8988T (cell line): ENCODE data around the gene FGF14.

Experiments used
- DNase-seq: peaks from one replicate; pipeline ENCODE4 v3.0.0; 2011

FGF14 gene

DNA sequence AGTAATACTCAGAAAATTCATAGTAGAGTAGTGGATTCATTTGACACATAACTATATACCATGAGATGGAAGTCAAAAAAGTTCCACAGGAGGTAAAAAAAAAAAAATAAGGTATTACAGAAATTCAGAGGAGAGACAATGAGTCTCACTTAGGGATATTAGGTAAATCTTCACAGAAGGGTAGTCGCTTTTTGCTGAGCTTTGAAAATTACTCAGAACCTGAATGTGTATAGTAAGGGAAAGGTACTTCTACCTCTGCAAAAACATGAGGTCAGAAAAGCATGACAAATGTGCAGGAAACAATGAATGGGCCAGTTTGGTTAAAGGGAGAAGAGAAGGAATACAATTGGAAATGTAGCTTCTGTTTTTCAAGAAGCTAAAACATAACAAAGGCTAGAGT, 698.8 kb downstream of the FGF14 start:
- no peak for DNase-seq

DNA sequence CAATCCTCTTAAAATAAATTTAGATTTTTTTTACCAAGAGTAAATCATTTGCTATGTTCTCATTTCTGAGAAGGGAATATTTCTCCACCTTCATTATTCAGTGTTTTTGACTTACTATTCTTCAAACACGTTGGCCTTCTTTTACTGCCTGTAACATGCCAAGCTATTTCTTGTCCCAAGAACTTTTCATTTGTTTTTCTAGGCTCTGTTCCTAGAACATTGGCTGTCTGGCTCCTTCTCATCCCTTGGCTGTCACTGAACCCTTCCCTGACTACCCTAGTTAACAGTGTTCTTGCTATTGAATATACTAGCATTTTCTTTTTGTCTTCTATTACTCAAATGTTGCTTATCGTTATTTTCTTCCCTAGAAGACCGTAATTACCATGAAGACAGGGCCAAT, 701.2 kb downstream of the FGF14 start:
- no peak for DNase-seq

DNA sequence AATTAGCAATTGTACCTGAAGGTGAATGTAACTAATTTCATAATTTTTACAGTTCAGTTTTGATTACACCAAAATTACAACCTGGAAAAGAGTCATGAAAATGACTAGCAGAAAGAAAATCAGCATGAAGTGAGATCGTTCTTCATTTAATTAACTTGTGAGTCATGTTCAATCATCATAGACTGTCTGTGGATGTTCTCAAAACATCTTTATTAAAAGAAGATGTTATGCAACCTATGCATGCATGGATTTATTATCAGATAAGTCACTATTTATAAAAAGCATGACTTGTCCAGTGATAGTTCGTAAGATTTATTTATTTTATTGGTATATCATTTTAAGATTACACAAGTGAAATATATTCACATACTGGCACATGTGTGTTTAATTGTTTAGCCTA, 703.4 kb downstream of the FGF14 start:
- DNase-seq: no peak

DNA sequence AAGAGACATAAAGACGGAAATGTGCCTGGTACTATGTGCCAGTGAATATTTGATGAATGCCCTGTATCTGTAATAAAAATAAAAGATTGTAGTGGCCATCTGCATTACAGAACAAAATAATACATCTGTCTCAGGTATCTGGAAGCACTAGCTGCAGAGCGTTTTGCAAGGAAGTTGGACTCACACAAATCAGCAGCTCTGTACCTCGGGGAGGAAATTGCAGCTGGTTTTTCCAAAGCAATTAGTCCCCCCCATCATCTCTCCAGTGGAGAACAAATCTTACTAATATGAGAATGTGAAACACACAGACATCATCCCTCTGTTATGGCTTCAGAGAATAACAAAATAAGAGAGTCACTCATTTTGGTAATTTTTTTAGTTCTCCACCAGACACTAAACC, 704.1 kb downstream of the FGF14 start:
- no peak for DNase-seq

DNA sequence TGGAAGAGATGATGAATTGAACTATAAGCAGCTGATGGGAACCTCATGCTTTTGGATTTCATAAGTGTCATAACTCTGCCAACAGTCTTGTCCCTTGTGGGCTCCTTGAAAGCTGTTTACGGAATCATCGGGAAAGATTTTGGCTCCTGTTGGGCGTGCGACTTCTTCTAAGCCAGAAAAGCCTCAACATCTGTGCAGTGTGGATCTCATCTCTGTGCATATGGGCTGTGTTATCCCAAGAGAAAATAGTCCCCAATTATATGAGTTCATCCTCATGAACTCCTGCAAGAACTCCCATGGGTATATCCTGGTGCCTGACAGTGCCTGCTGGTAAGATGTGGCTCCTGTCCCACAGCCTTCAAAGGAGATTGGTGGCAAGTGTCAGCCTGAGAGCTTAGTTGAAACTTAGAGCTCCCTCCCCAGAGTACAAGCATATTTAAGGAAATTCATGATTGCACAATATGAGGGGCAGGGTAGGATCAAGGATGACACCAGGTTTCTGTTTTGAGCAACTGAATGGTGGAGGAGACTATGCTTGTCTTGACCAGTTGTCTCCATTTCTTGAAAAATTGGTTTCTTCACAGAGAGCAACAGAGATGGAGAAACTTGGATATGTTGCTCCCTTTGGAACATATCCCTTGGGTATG, 705.9 kb downstream of the FGF14 start:
- no peak for DNase-seq

DNA sequence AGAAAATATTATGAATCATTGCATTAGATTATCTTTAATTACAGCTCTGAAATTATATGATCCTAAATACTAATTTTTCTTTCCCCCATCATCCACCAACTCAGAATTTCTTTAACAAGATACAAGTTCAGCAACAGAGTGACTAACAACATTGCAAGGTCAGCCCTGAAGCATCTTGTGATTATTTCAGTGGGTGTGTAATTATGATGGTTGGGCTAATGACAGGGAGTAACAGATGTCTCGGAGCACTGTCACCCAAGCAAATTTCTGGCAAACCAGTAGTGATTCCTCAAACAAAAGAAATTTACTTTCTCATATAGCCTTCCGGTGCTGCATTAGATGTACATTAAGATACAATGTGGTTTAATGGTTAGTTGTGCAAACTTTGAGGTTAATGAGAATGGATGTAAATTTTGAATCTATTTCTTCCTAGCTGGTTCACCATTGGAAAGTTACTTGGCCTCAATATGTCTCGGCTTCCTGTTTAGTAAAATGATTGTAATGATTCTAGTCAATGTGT, 710.4 kb downstream of the FGF14 start:
- no peak for DNase-seq

DNA sequence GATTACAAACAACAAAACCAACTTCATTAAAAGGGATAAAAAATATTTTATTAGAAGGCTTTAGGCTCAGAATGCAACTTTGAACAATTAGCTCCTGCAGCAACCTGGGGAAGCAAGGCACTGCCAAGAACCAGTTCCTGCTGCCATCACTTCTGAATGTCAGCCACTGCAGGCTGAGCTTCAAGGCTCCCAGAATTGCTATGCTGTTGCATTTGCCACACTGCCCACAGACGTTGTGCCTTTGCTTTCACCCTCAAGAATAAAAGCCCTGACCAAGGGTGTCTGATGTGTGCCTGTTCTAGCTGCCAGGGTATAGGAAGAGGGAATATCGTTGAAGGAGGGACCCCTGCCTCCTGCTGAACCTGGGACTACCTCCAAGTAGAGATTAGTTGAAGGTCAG, 711.0 kb downstream of the FGF14 start:
- no peak for DNase-seq

DNA sequence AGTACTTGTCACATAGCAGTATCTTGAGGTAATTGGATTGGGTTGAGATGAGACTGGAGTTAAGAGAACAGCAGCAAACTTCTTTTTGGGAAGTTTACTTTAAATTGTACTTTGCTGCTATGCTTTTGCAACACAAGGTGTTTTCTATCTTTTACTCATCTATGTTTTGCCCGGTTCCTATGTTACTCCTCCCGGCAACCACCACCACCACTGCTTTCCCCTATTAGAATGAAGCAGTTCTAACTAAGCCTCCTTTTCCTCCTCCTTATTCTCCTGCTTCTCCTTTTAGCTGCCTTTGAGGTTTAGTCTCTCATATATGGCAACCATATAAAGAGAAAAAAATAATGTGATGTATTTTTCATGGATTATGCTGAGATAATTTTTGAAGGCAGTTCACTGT, 715.8 kb downstream of the FGF14 start:
- DNase-seq: no peak

DNA sequence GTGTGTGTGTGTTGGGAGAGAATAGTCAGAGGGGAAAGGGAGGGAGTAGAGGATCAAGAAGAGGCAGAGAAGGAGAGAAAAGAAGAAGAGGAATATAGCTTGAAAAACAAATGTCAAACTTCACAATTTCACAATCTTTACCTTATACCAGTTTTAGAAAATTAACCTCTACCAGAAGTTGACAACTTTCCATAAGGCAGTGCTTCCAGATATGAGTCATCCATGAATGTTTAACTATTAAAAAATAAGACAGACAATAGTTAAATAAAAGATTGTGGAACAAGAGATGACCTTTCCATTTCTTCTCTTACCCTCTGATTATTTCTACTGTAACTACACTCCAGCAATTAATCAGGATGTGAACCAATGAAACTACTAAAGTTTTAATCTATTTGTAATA, 720.0 kb downstream of the FGF14 start:
- no peak for DNase-seq

DNA sequence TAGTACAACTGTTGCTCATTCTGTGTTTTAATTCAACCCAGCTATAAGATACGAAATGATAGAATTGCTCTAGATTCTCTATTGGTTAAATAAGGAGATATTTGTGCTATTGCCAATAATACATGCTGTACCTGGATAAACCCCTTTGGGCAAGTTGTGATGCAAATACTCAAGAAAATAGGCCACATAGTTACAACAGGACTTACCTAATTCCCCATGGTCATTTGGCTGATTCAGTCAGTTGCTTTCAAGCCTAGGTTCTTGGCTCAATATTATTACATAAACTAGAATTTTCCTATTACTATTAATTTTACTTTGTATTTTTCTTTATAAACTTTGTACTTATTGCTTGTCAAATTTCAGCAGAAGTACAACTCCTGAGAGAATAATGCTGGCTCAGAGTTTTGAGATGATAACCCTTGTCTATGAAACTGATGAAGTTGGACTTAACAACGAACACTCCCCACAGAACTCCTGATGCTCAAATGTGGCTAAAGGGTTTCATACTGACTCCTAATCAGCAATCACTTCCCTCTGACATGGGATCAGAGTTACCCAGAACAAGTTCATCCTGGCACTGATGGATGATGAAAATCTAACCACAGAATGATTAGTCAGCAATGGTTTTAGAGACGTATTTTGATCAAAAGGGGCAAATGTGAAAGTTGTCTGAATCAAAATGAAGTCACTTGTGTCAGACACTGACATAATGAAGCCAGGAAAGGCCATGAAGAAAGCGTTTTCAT, 728.3 kb downstream of the FGF14 start:
- no peak for DNase-seq

DNA sequence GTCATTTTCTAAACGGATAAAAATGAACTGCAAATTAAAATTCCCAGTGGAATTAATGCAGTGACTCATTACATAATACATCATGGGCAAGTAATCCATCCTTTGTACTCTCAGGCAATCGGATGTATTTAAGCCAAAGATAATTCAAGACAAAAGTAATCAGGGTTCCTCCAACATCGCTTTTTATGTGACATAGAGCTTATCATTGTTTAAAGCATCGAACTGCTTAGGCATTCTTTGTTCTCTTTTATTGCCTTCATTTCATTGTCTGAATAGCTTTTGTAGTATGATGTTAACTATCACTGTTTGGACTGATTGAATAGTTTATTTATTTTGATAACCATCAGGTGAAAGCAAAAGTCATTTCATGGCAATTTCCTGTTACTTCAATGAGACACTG, 740.0 kb downstream of the FGF14 start:
- DNase-seq: no peak
